HCT116 (cell line): ENCODE data around the gene MAGOH.

ENCODE experiments used
- ATF3 ChIP-seq: IDR thresholded peaks from 2 replicates; pipeline ENCODE4 v1.6.1; 2012
- CTCF ChIP-seq, 3 experiments: fragments of 200-600 bp in 1 of 3; sonication (generic) in 1 of 3; IDR thresholded peaks in 2 of 3; conservative IDR thresholded peaks in 1 of 3; 2 replicates each; pipeline ENCODE4 v1.5.1; 2012 to 2017; ENCODE audit warnings: low read depth in 2 of 3, low read length in 2 of 3, antibody characterized with exemption in 1 of 3, borderline replicate concordance in 1 of 3, control low read depth in 1 of 3, mild to moderate bottlenecking in 1 of 3, mixed read lengths in 1 of 3, mixed run types in 1 of 3, moderate library complexity in 1 of 3; ENCODE audit not compliant: insufficient read depth in 1 of 3
- EZH2 ChIP-seq: fragments of 200-600 bp; sonication (generic); IDR thresholded peaks from 2 replicates; pipeline ENCODE4 v1.6.1; 2017; ENCODE audit warnings: antibody characterized with exemption, mixed run types
- EZH2phosphoT487 ChIP-seq: fragments of 200-600 bp; IDR thresholded peaks from 2 replicates; pipeline ENCODE4 v1.6.1; 2018; ENCODE audit warnings: antibody characterized with exemption, borderline replicate concordance
- JUND ChIP-seq: IDR thresholded peaks from 2 replicates; pipeline ENCODE4 v1.6.1; 2012
- POLR2A ChIP-seq: IDR thresholded peaks from 2 replicates; pipeline ENCODE4 v1.7.0; 2011; ENCODE audit warnings: borderline replicate concordance; ENCODE audit not compliant: insufficient read depth, insufficient read length; ENCODE audit errors: extremely low read depth
- POLR2AphosphoS5 ChIP-seq: IDR thresholded peaks from 2 replicates; pipeline ENCODE4 v1.6.1; 2011; ENCODE audit warnings: mild to moderate bottlenecking, low read depth, low read length, moderate library complexity
- RAD21 ChIP-seq: IDR thresholded peaks from 2 replicates; pipeline ENCODE4 v1.6.1; 2012; ENCODE audit warnings: low read depth, mild to moderate bottlenecking
- SIN3A ChIP-seq: IDR thresholded peaks from 2 replicates; pipeline ENCODE4 v1.6.1; 2012; ENCODE audit warnings: low read depth
- SP1 ChIP-seq: IDR thresholded peaks from 2 replicates; pipeline ENCODE4 v1.6.1; 2012; ENCODE audit warnings: low read depth
- TCF7L2 ChIP-seq: IDR thresholded peaks from 2 replicates; pipeline ENCODE4 v1.7.0; 2011; ENCODE audit warnings: borderline replicate concordance, inconsistent platforms; ENCODE audit not compliant: insufficient read depth, insufficient read length; ENCODE audit errors: extremely low read depth
- YY1 ChIP-seq: IDR thresholded peaks from 2 replicates; pipeline ENCODE4 v1.6.1; 2011; ENCODE audit warnings: low read length, low read depth, moderate library complexity, mild to moderate bottlenecking; ENCODE audit not compliant: insufficient replicate concordance; ENCODE audit errors: extremely low read depth
- ZFX ChIP-seq: fragments of 450-650 bp; IDR thresholded peaks from 2 replicates; pipeline ENCODE4 v1.6.1; 2017
- ZNF274 ChIP-seq: fragments of 200-500 bp; sonication (Bioruptor generic); IDR thresholded peaks from 2 replicates; pipeline ENCODE4 v1.6.1; 2014; ENCODE audit warnings: mild to moderate bottlenecking, low read depth, low read length, inconsistent platforms

GRCh38 chr1:53242381-53242780 is 4.1 kb upstream of the MAGOH start:
- TF ChIP-seq RAD21 (no peak), YY1 (no peak), SP1 (no peak), CTCF (IDR thresholded peaks at IDR 0.05 in 2 of 3, conservative IDR thresholded peaks at IDR 0.05 in 1 of 3; ENCODE audit: borderline replicate concordance in 1 of 3, insufficient read depth in 1 of 3, low read depth in 2 of 3, low read length in 2 of 3) (no peak), POLR2AphosphoS5 (no peak), ATF3 (no peak), SIN3A (no peak), EZH2 (no peak), JUND (no peak), ZFX (no peak), TCF7L2 (no peak), ZNF274 (no peak), EZH2phosphoT487 (no peak), POLR2A (no peak)
